Right lobe of liver (tissue), 6 donors: ENCODE data around the gene GALNT7. TPM values are rescaled to one million over a fixed set of nuclear protein-coding genes. Genes with fewer than 3 reads are reported as not detected.

Experiments used
- ATAC-seq, 4 donors: fragments of 200-7000 bp; cut with Tn5 transposase; one replicate each; pipeline ENCODE4 v1.9.1; 2020; ENCODE audit warnings: mild to moderate bottlenecking in 4 of 4, moderate library complexity in 4 of 4
- DNase-seq, 3 donors: peaks; one replicate each; pipeline ENCODE4 v3.0.0-alpha.2; 2020
- H3K27ac ChIP-seq, 3 donors: fragments of 200-600 bp; one replicate each; pipeline ENCODE4 v1.8.0; 2022
- H3K27me3 ChIP-seq, 2 donors: fragments of 200-600 bp; one replicate each; pipeline ENCODE4 v1.8.0; 2022
- H3K36me3 ChIP-seq, 4 donors: fragments of 200-600 bp; sonication (generic) in 1 of 4; one replicate each; pipeline versions ENCODE4 v1.5.1 to v1.8.0; 2017 to 2022; ENCODE audit warnings: control low read depth in 1 of 4
- H3K4me1 ChIP-seq, 4 donors: fragments of 200-600 bp; sonication (generic) in 1 of 4; one replicate each; pipeline versions ENCODE4 v1.5.1 to v1.8.0; 2017 to 2022; ENCODE audit warnings: control low read depth in 1 of 4
- H3K4me3 ChIP-seq, 3 donors: fragments of 200-600 bp; one replicate each; pipeline ENCODE4 v1.8.0; 2022
- H3K9me3 ChIP-seq, 4 donors: fragments of 200-600 bp; sonication (generic) in 1 of 4; one replicate each; pipeline versions ENCODE4 v1.5.1 to v1.8.0; 2017 to 2022; ENCODE audit warnings: control low read depth in 1 of 4
- CTCF ChIP-seq, 4 donors: fragments of 200-600 bp in 3 of 4; fragments of 450-650 bp in 1 of 4; IDR thresholded peaks; one replicate each; pipeline versions ENCODE4 v1.5.1 to v1.8.0; 2016 to 2022; ENCODE audit warnings: antibody characterized with exemption in 4 of 4, mild to moderate bottlenecking in 2 of 4
- POLR2A ChIP-seq: fragments of 450-650 bp; IDR thresholded peaks from one replicate; pipeline ENCODE4 v1.6.1; 2017; ENCODE audit warnings: antibody characterized with exemption, mild to moderate bottlenecking
- WGBS: methylation state at CpG from one replicate; pipeline ENCODE4 v1.1.6; 2018; ENCODE audit warnings: low coverage, low lambda C conversion rate; ENCODE audit not compliant: insufficient coverage; ENCODE audit errors: missing lambda C conversion rate; 5-methylcytosine and 5-hydroxymethylcytosine counted together
- intact Hi-C, 2 donors: fragments of 100-400 bp; cut with DNase I; formaldehyde crosslinking; loops; one replicate each; pipeline versions ENCODE4 v1.11.2 to v1.14.1; 2022
- total RNA-seq, 6 experiments: library from RNA; depleted of rRNA in 2 of 6; stranded (reverse); fragments of >200 nt in 2 of 6; fragmentation: NEBNext Ultra II Directional in 3 of 6; extraction: Animal tissue kit (Norgen Biotek cat#: 25700) in 3 of 6; gene quantifications; one replicate each; pipeline versions ENCODE4 v1.1.0 to v1.2.4, GENCODE V29; 2016 to 2023
- donor health status: DM: no; HTN: yes; CAD: no.
- donor health status: DM: no; HTN: no; CAD: no.
- donor health status: DM: no; HTN: no; CAD: no.
- donor health status: DM: no; HTN: yes; CAD: no.
- donor health status: DM: no; HTN: yes; CAD: no.

GALNT7 gene
- total RNA-seq, 6 experiments from 2014 or later, result 0.62 to 2.2 (median 1.4) TPM

DNA sequence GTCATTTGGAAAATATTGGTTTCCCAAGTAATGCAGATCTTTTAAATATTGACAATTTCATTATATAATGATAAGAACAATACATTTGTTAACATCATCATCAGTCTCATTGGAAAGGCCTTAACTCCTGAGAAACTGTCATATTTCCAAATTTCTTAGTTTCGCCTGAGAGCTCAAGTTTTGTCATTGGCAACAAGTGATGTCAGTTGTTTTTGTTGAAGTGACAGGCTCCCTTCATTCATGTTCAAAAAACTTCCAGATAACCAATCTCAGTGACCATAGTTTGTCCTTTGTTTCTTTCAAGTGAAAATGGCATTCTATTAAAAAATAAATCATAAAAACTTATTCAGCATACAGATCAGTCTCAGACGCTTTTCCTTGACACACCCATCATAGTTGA lies 93.8 kb downstream of the GALNT7 start:
- DNase-seq (no peak), ATAC-seq (no peak)
- Histone ChIP-seq H3K27ac (no peak overlapping the region), H3K27me3 (no peaks in the 10 kb centered on the region), H3K36me3 (no peaks in the 10 kb centered on the region), H3K4me1 (no peaks in the 10 kb centered on the region), H3K9me3 (no peaks in the 10 kb centered on the region), H3K4me3 (no peak overlapping the region)
- intact Hi-C loops, result no loop called here
- WGBS, result 46% methylated on average over 2 of the region's 2 CpGs
- TF ChIP-seq POLR2A (no peak), CTCF (IDR thresholded peaks at IDR 0.05) (no peak)

DNA sequence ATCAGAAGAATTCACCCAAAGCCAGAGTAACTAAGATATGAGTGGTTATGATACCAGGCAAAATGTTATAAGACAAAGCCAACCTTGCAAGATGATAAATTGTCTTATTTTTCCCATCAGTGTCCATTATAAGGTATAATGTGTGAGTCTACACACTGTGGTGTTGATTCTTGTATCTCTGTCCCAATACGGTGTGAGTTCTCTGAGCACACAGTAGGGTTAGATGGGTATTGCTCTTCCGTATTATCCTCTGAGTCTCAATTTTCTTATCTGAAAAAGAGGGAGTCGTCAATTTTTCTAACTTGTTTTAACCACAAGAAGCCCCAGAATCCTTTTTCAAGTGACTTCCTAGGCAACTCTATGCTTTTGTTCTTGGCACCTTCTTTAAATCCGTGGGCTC lies 95.6 kb downstream of the GALNT7 start:
- TF ChIP-seq CTCF (IDR thresholded peaks at IDR 0.05) (no peak), POLR2A (no peak)
- H3K4me1 ChIP-seq, result no peaks in the 10 kb centered on the region
- no peaks in the 10 kb centered on the region for H3K9me3 ChIP-seq
- no peaks in the 10 kb centered on the region for H3K27me3 ChIP-seq
- intact Hi-C loops, result no loop called here
- H3K36me3 ChIP-seq, result no peaks in the 10 kb centered on the region
- ATAC-seq (no peak), DNase-seq (no peak)
- H3K27ac ChIP-seq, result no peak overlapping the region
- WGBS, result 38% methylated on average over 4 of the region's 4 CpGs
- no peak overlapping the region for H3K4me3 ChIP-seq

DNA sequence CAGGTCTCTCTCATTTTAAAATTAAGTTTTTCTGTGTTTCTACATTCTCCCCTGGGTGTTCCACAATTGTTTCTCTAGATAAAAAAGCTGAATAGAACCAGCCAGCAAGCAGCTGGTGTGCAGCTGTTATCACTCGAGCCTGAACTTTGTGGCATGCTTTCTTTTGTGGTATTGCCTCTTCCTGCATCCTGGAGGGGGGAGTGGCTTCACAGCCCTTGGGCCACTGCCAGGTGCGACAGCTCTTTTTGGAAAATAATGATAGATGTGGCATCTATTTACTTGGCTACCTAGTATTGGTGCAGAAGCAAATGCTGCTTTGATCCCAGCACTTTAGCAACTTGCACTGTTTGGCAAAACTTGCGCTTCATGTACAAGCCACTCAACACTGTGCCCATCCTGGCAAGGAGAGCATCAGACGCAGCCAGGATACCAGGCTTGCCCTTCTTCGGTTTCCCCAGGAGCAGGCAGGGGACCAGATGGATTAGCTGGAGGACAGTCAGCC lies 96.1 kb downstream of the GALNT7 start:
- DNase-seq (no peak), ATAC-seq (peak in 2 of 4 donors; percentile 25 to 33)
- TF ChIP-seq POLR2A (no peak), CTCF (IDR thresholded peaks at IDR 0.05) (no peak)
- Histone ChIP-seq H3K27me3 (no peaks in the 10 kb centered on the region), H3K4me3 (no peak overlapping the region), H3K27ac (no peak overlapping the region), H3K4me1 (no peaks in the 10 kb centered on the region), H3K9me3 (no peaks in the 10 kb centered on the region), H3K36me3 (no peaks in the 10 kb centered on the region)
- intact Hi-C loops, result no loop called here
- WGBS, result 19% methylated on average over 2 of the region's 5 CpGs

GRCh38 chr4:173265751-173266150 lies 97.1 kb downstream of the GALNT7 start:
- H3K27ac ChIP-seq, result no peak overlapping the region
- no peaks in the 10 kb centered on the region for H3K9me3 ChIP-seq
- no peaks in the 10 kb centered on the region for H3K27me3 ChIP-seq
- ATAC-seq, result no peak
- no peak for TF ChIP-seq CTCF (IDR thresholded peaks at IDR 0.05)
- TF ChIP-seq POLR2A, result no peak
- DNase-seq, result no peak
- no peaks in the 10 kb centered on the region for H3K36me3 ChIP-seq
- intact Hi-C loops, result no loop called here
- no peak overlapping the region for H3K4me3 ChIP-seq
- 81% methylated on average over 6 of the region's 6 CpGs for WGBS
- H3K4me1 ChIP-seq, result peaks cover 0 to under 1% (median 0%) of the 10 kb centered on the region in 4 donors

- intact Hi-C loops, result no loop called here
Measured at GRCh38 chr4:173267711-173268110, 99.1 kb downstream of the GALNT7 start.

More at GRCh38 chr4:173267711-173268110, 99.1 kb downstream of the GALNT7 start:
- H3K9me3 ChIP-seq, result no peaks in the 10 kb centered on the region
- no peak overlapping the region for H3K4me3 ChIP-seq
- H3K27me3 ChIP-seq, result no peaks in the 10 kb centered on the region
- 56% methylated on average over 2 of the region's 2 CpGs for WGBS
- H3K4me1 ChIP-seq, result peaks cover 0 to 4% (median 0%) of the 10 kb centered on the region in 4 donors
- TF ChIP-seq CTCF (IDR thresholded peaks at IDR 0.05), result no peak
- TF ChIP-seq POLR2A, result no peak
- no peaks in the 10 kb centered on the region for H3K36me3 ChIP-seq
- no peak for DNase-seq
- no peak overlapping the region for H3K27ac ChIP-seq
- no peak for ATAC-seq
